ENCODE data around the gene FAM114A1. TPM values are rescaled to one million over a fixed set of nuclear protein-coding genes. Genes with fewer than 3 reads are reported as not detected.

FAM114A1 gene
- polyA plus RNA-seq, 2 of the 4 experiments (the other 2 are of a cell fraction): 44.2 to 55.4 TPM

GRCh38 chr4:38831653-38832052 is 36.0 kb upstream of the FAM114A1 start:
- no peak for FAIRE-seq
- no peak for TF ChIP-seq RAD21 (conservative IDR thresholded peaks at IDR 0.05 in 1 of 2, IDR thresholded peaks at IDR 0.05 in 1 of 2)
- no peak for TF ChIP-seq HOXB13 (CRISPR knock-in tag; IDR thresholded peaks at IDR 0.05; ENCODE audit: low read depth)
- TF ChIP-seq HOXA7 (CRISPR knock-in tag; IDR thresholded peaks at IDR 0.05): no peak
- TF ChIP-seq NPAS2 (CRISPR knock-in tag; IDR thresholded peaks at IDR 0.05; ENCODE audit: borderline replicate concordance): no peak
- TF ChIP-seq CHD2 (IDR thresholded peaks at IDR 0.05; ENCODE audit: low read length, partially characterized antibody): no peak
- no peak for TF ChIP-seq GATA3 (IDR thresholded peaks at IDR 0.05; ENCODE audit: borderline replicate concordance)
- TF ChIP-seq PBX3 (IDR thresholded peaks at IDR 0.05): no peak
- no peak for TF ChIP-seq POLR2A (IDR thresholded peaks at IDR 0.05; ENCODE audit: low read length)
- TF ChIP-seq, protein P1, sequence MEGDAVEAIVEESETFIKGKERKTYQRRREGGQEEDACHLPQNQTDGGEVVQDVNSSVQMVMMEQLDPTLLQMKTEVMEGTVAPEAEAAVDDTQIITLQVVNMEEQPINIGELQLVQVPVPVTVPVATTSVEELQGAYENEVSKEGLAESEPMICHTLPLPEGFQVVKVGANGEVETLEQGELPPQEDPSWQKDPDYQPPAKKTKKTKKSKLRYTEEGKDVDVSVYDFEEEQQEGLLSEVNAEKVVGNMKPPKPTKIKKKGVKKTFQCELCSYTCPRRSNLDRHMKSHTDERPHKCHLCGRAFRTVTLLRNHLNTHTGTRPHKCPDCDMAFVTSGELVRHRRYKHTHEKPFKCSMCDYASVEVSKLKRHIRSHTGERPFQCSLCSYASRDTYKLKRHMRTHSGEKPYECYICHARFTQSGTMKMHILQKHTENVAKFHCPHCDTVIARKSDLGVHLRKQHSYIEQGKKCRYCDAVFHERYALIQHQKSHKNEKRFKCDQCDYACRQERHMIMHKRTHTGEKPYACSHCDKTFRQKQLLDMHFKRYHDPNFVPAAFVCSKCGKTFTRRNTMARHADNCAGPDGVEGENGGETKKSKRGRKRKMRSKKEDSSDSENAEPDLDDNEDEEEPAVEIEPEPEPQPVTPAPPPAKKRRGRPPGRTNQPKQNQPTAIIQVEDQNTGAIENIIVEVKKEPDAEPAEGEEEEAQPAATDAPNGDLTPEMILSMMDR (IDR thresholded peaks at IDR 0.05): no peak
- TF ChIP-seq EP300 (IDR thresholded peaks at IDR 0.05): no peak
- TF ChIP-seq, protein P2, sequence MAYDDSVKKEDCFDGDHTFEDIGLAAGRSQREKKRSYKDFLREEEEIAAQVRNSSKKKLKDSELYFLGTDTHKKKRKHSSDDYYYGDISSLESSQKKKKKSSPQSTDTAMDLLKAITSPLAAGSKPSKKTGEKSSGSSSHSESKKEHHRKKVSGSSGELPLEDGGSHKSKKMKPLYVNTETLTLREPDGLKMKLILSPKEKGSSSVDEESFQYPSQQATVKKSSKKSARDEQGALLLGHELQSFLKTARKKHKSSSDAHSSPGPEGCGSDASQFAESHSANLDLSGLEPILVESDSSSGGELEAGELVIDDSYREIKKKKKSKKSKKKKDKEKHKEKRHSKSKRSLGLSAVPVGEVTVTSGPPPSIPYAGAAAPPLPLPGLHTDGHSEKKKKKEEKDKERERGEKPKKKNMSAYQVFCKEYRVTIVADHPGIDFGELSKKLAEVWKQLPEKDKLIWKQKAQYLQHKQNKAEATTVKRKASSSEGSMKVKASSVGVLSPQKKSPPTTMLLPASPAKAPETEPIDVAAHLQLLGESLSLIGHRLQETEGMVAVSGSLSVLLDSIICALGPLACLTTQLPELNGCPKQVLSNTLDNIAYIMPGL (CRISPR knock-in tag; IDR thresholded peaks at IDR 0.05; ENCODE audit: borderline replicate concordance): no peak
- Histone ChIP-seq H3K4me1 (no peaks in the 10 kb centered on the region), H3K9me3 (0 out of 3 replicates have a peak, but pooled peaks cover under 1% of the 10 kb centered on the region), H3K4me2 (no peak overlapping the region), H3K4me3 (no peak overlapping the region), H3K27ac (no peak overlapping the region)
- no peak for DNase-seq (ENCODE audit: low read depth in 1 of 2, low spot score in 1 of 2)
- ChIA-PET POLR2A (no interaction called here), CTCF (interaction anchor here (1.2 to 2.0 kb wide), 2 partner anchors 29 to 72 kb away, joined by 3 to 5 read pairs; no protein-coding TSS in a partner anchor)
- ATAC-seq: no peak

DNA sequence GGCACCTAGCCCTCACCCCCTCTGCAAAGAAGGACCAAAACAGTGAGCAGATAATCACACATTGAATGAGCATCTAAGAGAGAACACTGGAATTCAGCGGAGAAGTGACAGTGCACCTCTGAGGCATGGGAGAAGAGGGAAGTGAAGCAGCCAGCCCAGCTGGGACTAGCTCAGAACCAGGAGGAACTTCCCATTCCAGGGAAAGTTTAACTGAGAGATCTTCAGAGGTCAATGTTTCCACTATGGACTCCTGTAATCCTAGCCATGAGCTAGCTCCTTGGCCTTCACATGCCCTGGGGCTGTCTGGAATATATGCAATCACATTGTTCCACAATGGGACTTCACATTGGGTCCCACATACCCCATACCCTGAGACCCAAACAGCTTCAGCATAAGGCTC is 35.4 kb upstream of the FAM114A1 start:
- POLR2A ChIA-PET: no interaction called here
- Histone ChIP-seq H3K27ac (no peak overlapping the region), H3K4me1 (no peaks in the 10 kb centered on the region), H3K4me3 (no peak overlapping the region), H3K9me3 (0 out of 3 replicates have a peak, but pooled peaks cover 2% of the 10 kb centered on the region), H3K4me2 (no peak overlapping the region)
- 100% methylated on average over 1 of the region's 1 CpG for WGBS (ENCODE audit: missing lambda C conversion rate)
- no peak for DNase-seq (ENCODE audit: low read depth in 1 of 2, low spot score in 1 of 2)
- ATAC-seq: no peak
- CTCF ChIA-PET: interaction anchor here (1.2 to 2.0 kb wide), 2 partner anchors 29 to 73 kb away, joined by 3 to 5 read pairs; no protein-coding TSS in a partner anchor
- no peak for TF ChIP-seq EHF (CRISPR knock-in tag; IDR thresholded peaks at IDR 0.05)
- no peak for TF ChIP-seq PHF8 (IDR thresholded peaks at IDR 0.05; ENCODE audit: borderline replicate concordance, low read depth)
- no peak for TF ChIP-seq SREBF2 (IDR thresholded peaks at IDR 0.05)
- no peak for TF ChIP-seq NR3C1 (IDR thresholded peaks at IDR 0.05)
- TF ChIP-seq POLR2A (IDR thresholded peaks at IDR 0.05; ENCODE audit: low read length): no peak
- no peak for TF ChIP-seq MYC (IDR thresholded peaks at IDR 0.05; ENCODE audit: borderline replicate concordance, low read length)
- TF ChIP-seq, protein P3, sequence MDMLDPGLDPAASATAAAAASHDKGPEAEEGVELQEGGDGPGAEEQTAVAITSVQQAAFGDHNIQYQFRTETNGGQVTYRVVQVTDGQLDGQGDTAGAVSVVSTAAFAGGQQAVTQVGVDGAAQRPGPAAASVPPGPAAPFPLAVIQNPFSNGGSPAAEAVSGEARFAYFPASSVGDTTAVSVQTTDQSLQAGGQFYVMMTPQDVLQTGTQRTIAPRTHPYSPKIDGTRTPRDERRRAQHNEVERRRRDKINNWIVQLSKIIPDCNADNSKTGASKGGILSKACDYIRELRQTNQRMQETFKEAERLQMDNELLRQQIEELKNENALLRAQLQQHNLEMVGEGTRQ (IDR thresholded peaks at IDR 0.05): no peak
- no peak for TF ChIP-seq EHMT2 (IDR thresholded peaks at IDR 0.05; ENCODE audit: low read depth)
- FAIRE-seq: no peak
